WERI-Rb-1 (cell line): ENCODE measurements around the gene SHISA3.

ENCODE experiments used
- DNase-seq: peaks from one replicate; pipeline ENCODE4 v3.0.0-alpha.2; 2020
- H3K27ac ChIP-seq: fragments of 250-450 bp; sonication (Bioruptor Pico); 2 replicates; pipeline ENCODE4 v1.5.1; 2020; ENCODE audit warnings: mild to moderate bottlenecking, moderate library complexity
- H3K27me3 ChIP-seq: fragments of 250-450 bp; sonication (Bioruptor Pico); 2 replicates; pipeline ENCODE4 v1.5.1; 2021; ENCODE audit warnings: mild to moderate bottlenecking, low read depth, moderate library complexity; ENCODE audit not compliant: insufficient read depth, severe bottlenecking
- H3K36me3 ChIP-seq: fragments of 250-450 bp; sonication (Bioruptor Pico); 2 replicates; pipeline ENCODE4 v1.5.1; 2020; ENCODE audit warnings: mild to moderate bottlenecking, moderate library complexity
- H3K4me3 ChIP-seq: 2 replicates; pipeline ENCODE4 v1.5.1; 2011; ENCODE audit warnings: low read depth, mild to moderate bottlenecking, control low read depth, low read length
- H3K9me3 ChIP-seq: fragments of 250-450 bp; sonication (Bioruptor Pico); 2 replicates; pipeline ENCODE4 v1.5.1; 2021; ENCODE audit warnings: mild to moderate bottlenecking, moderate library complexity; ENCODE audit not compliant: severe bottlenecking
- CTCF ChIP-seq: IDR thresholded peaks from 2 replicates; pipeline ENCODE4 v1.5.1; 2011; ENCODE audit warnings: low read depth, mild to moderate bottlenecking, control low read depth, inconsistent platforms, low read length

The SHISA3 gene

DNA sequence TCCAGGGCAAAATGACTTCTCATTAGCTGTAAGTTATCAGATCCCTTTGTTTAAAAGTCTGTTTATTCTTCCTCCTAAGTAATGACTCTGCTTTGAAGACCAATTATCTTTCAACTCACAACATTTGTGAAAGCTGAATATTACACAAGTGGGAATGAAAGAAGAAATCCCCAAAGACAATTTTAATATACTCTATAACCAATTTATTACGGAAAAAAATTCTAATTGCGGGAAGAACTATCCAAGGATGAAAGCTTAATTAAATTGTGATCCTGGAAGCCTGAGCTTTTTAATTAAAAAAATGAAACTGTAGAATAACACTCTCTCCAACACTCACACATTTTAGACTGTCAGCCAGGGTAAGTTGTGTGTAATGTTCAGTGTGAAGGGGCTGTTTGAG is 15.6 kb upstream of the SHISA3 start:
- Histone ChIP-seq H3K9me3 (no peaks in the 10 kb centered on the region), H3K4me3 (no peak overlapping the region), H3K27me3 (no peaks in the 10 kb centered on the region), H3K27ac (no peak overlapping the region), H3K36me3 (no peaks in the 10 kb centered on the region)
- TF ChIP-seq CTCF: no peak
- no peak for DNase-seq

- Histone ChIP-seq H3K27ac (no peak overlapping the region), H3K27me3 (no peaks in the 10 kb centered on the region), H3K4me3 (no peak overlapping the region), H3K36me3 (no peaks in the 10 kb centered on the region), H3K9me3 (no peaks in the 10 kb centered on the region)
- TF ChIP-seq CTCF: no peak
- no peak for DNase-seq
Measured at GRCh38 chr4:42385516-42385915, 11.8 kb upstream of the SHISA3 start.

- H3K4me3 ChIP-seq: no peak overlapping the region
- H3K27ac ChIP-seq: no peak overlapping the region
- H3K36me3 ChIP-seq: no peaks in the 10 kb centered on the region
- no peak for TF ChIP-seq CTCF
- no peaks in the 10 kb centered on the region for H3K9me3 ChIP-seq
- no peaks in the 10 kb centered on the region for H3K27me3 ChIP-seq
- DNase-seq: no peak
Measured at GRCh38 chr4:42390622-42391354, 6.5 kb upstream of the SHISA3 start.

DNA sequence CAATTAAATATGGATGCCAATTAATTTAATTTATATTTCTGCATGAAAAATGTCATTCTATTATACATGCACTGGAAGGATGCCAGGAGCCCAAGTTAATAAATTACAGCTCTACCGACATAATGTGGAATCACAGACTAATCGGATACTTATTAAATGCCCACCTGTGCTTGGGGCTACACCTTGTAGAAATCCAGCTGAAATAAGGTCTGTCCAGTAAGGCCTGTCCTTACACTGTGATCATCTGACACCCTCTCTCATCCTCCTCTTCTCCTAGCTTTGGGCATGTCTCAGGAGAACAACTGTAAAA is 6.0 kb upstream of the SHISA3 start:
- DNase-seq: no peak
- TF ChIP-seq CTCF: no peak
- Histone ChIP-seq H3K4me3 (no peak overlapping the region), H3K36me3 (no peaks in the 10 kb centered on the region), H3K9me3 (no peaks in the 10 kb centered on the region), H3K27me3 (no peaks in the 10 kb centered on the region), H3K27ac (no peak overlapping the region)

DNA sequence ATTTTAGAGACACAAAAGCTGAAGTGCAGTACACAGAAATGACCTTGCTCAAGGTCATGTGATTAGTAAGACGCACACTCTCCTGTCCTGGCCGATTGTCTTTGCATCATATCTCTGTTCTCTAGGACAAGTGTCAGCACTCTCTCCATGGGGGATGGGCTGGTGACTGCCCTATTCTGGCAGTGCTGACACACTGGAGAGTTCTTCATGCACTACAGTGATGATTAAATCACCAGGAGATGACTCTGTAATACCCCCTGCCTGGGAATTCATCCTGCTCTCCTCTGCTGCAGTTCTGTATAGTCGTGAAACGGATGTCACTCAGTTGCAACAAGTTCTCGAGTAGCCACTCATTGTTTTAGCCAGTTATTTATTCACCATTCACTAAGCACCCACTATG is 5.3 kb upstream of the SHISA3 start:
- H3K9me3 ChIP-seq: no peaks in the 10 kb centered on the region
- no peak for TF ChIP-seq CTCF
- no peak overlapping the region for H3K4me3 ChIP-seq
- no peak for DNase-seq
- H3K36me3 ChIP-seq: no peaks in the 10 kb centered on the region
- no peak overlapping the region for H3K27ac ChIP-seq
- H3K27me3 ChIP-seq: peaks cover 4% of the 10 kb centered on the region

DNA sequence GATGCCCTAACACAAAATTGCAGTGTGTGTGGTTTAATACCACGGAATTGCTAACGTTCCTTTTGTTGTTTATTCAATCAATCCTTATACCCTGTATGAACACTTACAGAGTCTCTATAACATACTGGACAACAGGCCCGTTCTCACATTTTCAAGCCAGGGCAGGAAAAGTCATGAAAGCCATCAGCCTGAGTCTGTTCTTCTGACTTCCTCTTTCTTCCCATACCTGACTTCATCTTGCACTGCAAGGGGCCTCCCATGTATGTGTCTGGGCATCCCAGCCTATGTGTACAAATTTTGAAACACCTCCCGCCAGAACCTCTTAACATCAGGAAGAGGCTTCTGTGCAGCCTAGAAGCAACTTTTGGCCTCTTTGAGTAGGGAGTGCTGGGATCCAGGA is 4.9 kb upstream of the SHISA3 start:
- no peaks in the 10 kb centered on the region for H3K9me3 ChIP-seq
- no peaks in the 10 kb centered on the region for H3K36me3 ChIP-seq
- H3K27me3 ChIP-seq: peaks cover 5% of the 10 kb centered on the region
- TF ChIP-seq CTCF: no peak
- no peak for DNase-seq
- H3K27ac ChIP-seq: no peak overlapping the region
- no peak overlapping the region for H3K4me3 ChIP-seq
